ENCODE data around the gene FCRL5.
"Not testable (repeated sequence)": the region's sequence is repeated elsewhere in the genome, so short reads cannot be mapped to it uniquely, and the experiment has no call there.

The FCRL5 gene

GRCh38 chr1:157551694-157552693, at the start of gene FCRL5:
Gene FCRL5 (minus strand): TSS chr1:157552515. CDS start chr1:157552362, 153 bp downstream.
- in situ Hi-C loops (cut with MboI; ENCODE audit: low sequenced_read_pairs): no loop called here

- in situ Hi-C loops (cut with MboI; ENCODE audit: low sequenced_read_pairs): no loop called here
Observed at GRCh38 chr1:157600236-157600635, 47.9 kb upstream of the FCRL5 start.

GRCh38 chr1:157597959-157598667, 45.8 kb upstream of the FCRL5 start, which contains the start of gene FCRL4:
Gene FCRL4 (minus strand): TSS chr1:157598085. CDS start chr1:157597944, 141 bp downstream.
- in situ Hi-C loops (cut with MboI; ENCODE audit: low sequenced_read_pairs): loop anchor here (25.0 kb wide), 1 partner anchor 339 kb away; no protein-coding TSS in a partner anchor

GRCh38 chr1:157596384-157596783, 44.1 kb upstream of the FCRL5 start:
- in situ Hi-C loops (cut with MboI; ENCODE audit: low sequenced_read_pairs): loop anchor here (25.0 kb wide), 1 partner anchor 341 kb away; no protein-coding TSS in a partner anchor

- in situ Hi-C loops (cut with MboI; ENCODE audit: low sequenced_read_pairs): loop anchor here (25.0 kb wide), 1 partner anchor 342 kb away; no protein-coding TSS in a partner anchor
Observed at GRCh38 chr1:157595356-157595755, 43.0 kb upstream of the FCRL5 start.

- in situ Hi-C loops (cut with MboI; ENCODE audit: low sequenced_read_pairs): loop anchor here (25.0 kb wide), 1 partner anchor 351 kb away; no protein-coding TSS in a partner anchor
Observed at GRCh38 chr1:157585984-157586383, 33.7 kb upstream of the FCRL5 start.

GRCh38 chr1:157584503-157584902, 32.2 kb upstream of the FCRL5 start:
- in situ Hi-C loops (cut with MboI; ENCODE audit: low sequenced_read_pairs): loop anchor here (25.0 kb wide), 1 partner anchor 353 kb away; no protein-coding TSS in a partner anchor

- in situ Hi-C loops (cut with MboI; ENCODE audit: low sequenced_read_pairs): loop anchor here (25.0 kb wide), 1 partner anchor 356 kb away; no protein-coding TSS in a partner anchor
Observed at GRCh38 chr1:157580828-157581210, 28.5 kb upstream of the FCRL5 start.

- in situ Hi-C loops (cut with MboI; ENCODE audit: low sequenced_read_pairs): loop anchor here (25.0 kb wide), 1 partner anchor 357 kb away; no protein-coding TSS in a partner anchor
Observed at GRCh38 chr1:157580179-157580827, 28.0 kb upstream of the FCRL5 start.

- in situ Hi-C loops (cut with MboI; ENCODE audit: low sequenced_read_pairs): loop anchor here (25.0 kb wide), 1 partner anchor 360 kb away; no protein-coding TSS in a partner anchor
Observed at GRCh38 chr1:157577420-157577819, 25.1 kb upstream of the FCRL5 start.

GRCh38 chr1:157575744-157576143, 23.4 kb upstream of the FCRL5 start:
- in situ Hi-C loops (cut with MboI; ENCODE audit: low sequenced_read_pairs): loop anchor here (25.0 kb wide), 1 partner anchor 362 kb away; no protein-coding TSS in a partner anchor

GRCh38 chr1:157574836-157575235, 22.5 kb upstream of the FCRL5 start:
- in situ Hi-C loops (cut with MboI; ENCODE audit: low sequenced_read_pairs): loop anchor here (25.0 kb wide), 1 partner anchor 362 kb away; no protein-coding TSS in a partner anchor

GRCh38 chr1:157566484-157567300, 14.4 kb upstream of the FCRL5 start:
- in situ Hi-C loops (cut with MboI; ENCODE audit: low sequenced_read_pairs): no loop called here

GRCh38 chr1:157562515-157562914, 10.2 kb upstream of the FCRL5 start:
- in situ Hi-C loops (cut with MboI; ENCODE audit: low sequenced_read_pairs): no loop called here

GRCh38 chr1:157558119-157558518, 5.8 kb upstream of the FCRL5 start:
- in situ Hi-C loops (cut with MboI; ENCODE audit: low sequenced_read_pairs): no loop called here

- in situ Hi-C loops (cut with MboI; ENCODE audit: low sequenced_read_pairs): not testable (repeated sequence)
Observed at GRCh38 chr1:157548081-157548480, 4.2 kb downstream of the FCRL5 start.

GRCh38 chr1:157542676-157543075, 9.6 kb downstream of the FCRL5 start:
- in situ Hi-C loops (cut with MboI; ENCODE audit: low sequenced_read_pairs): no loop called here

GRCh38 chr1:157540852-157541251, 11.5 kb downstream of the FCRL5 start:
- in situ Hi-C loops (cut with MboI; ENCODE audit: low sequenced_read_pairs): no loop called here

- in situ Hi-C loops (cut with MboI; ENCODE audit: low sequenced_read_pairs): no loop called here
Observed at GRCh38 chr1:157540160-157540748, 12.1 kb downstream of the FCRL5 start.

Measured in HL-60/S4 treated with phorbol 12-myristate 13-acetate at 8.2 ng/mL for 4 days and 3 days (cell line).